Central memory CD4-positive, alpha-beta T cell (primary cell): ENCODE measurements around the gene MTF1.
"Not testable (repeated sequence)": the region's sequence is repeated elsewhere in the genome, so short reads cannot be mapped to it uniquely, and the experiment has no call there.

Experiments used
- DNase-seq: peaks from one replicate; pipeline ENCODE4 v3.0.0; 2022
- total RNA-seq, 3 experiments: gene quantifications; one replicate each; lab custom pipeline; 2026; lab: John Stamatoyannopoulos, UW

MTF1 gene
- 25.1 to 69.3 (median 30.8) reads per million in 3 experiments for total RNA-seq

GRCh38 chr1:37859507-37860345 lies at the start of gene MTF1:
Gene MTF1, minus strand, starts transcription at chr1:37859592. Its CDS starts 1,934 bp downstream, at chr1:37857658.
- peak; percentile 97 for DNase-seq

DNA sequence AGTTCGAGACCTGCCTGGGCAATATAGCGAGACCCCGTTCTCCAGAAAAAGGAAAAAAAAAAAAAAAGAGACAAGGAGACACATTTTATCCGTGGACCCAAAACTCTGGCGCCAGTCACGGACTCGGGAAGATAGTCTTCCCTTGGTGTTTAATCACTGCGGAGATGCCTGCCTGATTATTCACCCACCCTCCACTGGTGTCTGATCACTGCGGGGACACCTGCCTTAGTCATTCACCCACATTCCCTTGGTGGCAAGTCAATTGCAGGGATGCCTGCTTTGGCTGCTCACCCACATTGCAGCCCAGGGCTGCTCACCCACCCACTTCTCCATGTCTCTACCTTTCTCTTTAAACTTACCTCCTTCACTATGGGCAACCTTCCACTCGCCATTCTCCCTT lies 49.1 kb upstream of the MTF1 start:
- not testable (repeated sequence) for DNase-seq

DNA sequence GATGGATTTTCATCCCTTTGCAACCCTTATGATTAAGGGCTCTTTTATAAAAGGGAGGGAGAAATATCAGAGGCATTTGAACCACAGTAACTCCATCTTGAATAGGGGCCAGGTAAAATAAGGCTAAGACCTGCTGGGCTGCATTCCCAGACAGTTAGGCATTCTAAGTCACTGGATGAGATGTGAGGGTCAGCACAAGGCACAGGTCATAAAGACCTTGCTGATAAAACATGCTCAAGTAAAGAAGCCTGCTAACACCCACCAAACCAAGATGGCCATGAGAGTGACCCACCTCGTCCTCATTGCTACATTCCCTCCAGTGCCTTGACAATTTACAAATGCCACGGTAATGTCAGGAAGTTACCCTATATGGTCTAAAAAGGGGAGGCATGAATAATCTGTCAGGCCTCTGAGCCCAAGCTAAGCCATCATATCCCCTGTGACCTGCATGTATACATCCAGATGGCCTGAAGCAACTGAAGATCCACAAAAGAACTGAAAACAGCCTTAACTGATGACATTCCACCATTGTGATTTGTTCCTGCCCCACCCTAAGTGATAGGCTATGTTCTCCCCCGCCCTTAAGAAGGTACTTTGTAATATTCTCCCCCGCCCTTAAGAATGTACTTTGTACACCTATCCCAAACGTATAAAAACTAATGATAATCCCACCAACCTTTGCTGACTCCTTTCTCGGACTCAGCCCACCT lies 48.2 kb upstream of the MTF1 start:
- not testable (repeated sequence) for DNase-seq

DNA sequence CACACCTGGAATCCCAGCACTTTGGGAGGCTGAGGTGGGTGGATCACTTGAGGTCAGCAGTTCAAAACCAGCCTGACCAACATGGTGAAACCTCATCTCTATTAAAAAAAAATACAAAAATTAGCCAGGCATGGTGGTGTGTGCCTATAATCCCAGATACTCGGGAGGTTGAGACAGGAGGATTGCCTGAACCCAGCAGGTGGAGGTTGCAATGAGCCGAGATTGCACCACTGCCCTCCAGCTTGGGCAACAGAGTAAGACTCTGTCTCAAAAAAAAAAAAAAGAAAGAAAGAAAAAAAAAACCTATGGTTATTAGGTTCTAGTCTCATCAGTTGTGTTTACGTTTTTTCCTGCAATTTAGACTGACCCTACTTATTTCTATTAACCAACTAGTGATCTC lies 47.2 kb upstream of the MTF1 start:
- DNase-seq = not testable (repeated sequence)

GRCh38 chr1:37905727-37906126 lies 46.3 kb upstream of the MTF1 start:
- DNase-seq = no peak

- not testable (repeated sequence) for DNase-seq
Observed at GRCh38 chr1:37903921-37904320, 44.5 kb upstream of the MTF1 start.

GRCh38 chr1:37902983-37903382 lies 43.6 kb upstream of the MTF1 start:
- no peak for DNase-seq

- DNase-seq = no peak
Observed at GRCh38 chr1:37901893-37902225, 42.5 kb upstream of the MTF1 start.

DNA sequence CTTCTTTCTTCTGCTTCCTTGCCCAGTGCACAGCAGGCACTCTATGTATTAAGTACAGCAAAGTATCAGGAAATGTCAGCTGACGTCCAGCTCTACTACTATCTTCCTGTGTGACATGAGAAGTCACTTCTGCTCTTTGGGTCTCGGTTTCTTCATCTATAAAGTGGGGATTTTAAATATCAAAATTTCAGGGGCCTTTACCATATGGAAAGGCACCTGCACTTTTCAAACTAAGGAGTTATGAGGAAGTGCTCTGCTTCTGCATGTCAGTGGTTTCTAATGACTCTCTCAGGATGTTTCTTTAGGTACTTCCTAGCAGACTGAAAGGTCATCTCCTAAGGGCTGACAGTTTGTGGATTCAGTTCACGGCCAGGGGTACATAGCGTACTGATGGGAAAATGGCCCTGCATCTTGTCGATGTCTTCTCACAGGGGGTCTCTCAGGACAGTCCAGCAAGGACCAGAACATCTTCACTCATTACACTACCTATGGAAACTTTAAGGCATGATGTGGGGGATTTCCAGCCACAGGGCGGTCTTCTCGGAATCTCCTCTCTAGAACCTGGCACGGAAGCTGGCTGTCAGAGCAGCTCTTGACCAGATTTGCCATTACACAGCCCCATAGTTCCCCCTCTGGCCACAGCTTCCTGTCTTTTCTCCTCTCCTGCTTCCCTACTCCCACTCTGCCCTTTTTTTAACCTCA lies 42.0 kb upstream of the MTF1 start:
- no peak for DNase-seq

- not testable (repeated sequence) for DNase-seq
Observed at GRCh38 chr1:37897563-37897962, 38.2 kb upstream of the MTF1 start.

DNA sequence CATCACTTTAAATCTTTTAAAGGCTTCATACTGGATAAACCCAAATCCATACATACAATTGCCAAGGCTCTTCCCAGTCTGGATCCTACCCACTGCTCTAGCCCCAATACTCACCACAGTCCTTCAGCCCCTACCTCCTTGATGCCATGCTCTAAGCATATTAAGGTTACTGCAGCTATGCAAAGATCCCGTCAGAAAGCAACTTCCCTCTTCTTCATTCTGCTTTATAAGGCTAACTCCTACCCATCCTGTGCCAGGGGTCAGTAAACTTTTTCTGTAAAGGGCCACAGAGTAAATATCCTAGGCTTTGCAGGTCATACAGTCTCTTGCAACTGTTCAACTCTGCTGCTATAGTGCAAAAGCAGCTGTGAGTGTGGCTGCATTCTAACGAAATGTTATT lies 34.3 kb upstream of the MTF1 start:
- DNase-seq = no peak

DNA sequence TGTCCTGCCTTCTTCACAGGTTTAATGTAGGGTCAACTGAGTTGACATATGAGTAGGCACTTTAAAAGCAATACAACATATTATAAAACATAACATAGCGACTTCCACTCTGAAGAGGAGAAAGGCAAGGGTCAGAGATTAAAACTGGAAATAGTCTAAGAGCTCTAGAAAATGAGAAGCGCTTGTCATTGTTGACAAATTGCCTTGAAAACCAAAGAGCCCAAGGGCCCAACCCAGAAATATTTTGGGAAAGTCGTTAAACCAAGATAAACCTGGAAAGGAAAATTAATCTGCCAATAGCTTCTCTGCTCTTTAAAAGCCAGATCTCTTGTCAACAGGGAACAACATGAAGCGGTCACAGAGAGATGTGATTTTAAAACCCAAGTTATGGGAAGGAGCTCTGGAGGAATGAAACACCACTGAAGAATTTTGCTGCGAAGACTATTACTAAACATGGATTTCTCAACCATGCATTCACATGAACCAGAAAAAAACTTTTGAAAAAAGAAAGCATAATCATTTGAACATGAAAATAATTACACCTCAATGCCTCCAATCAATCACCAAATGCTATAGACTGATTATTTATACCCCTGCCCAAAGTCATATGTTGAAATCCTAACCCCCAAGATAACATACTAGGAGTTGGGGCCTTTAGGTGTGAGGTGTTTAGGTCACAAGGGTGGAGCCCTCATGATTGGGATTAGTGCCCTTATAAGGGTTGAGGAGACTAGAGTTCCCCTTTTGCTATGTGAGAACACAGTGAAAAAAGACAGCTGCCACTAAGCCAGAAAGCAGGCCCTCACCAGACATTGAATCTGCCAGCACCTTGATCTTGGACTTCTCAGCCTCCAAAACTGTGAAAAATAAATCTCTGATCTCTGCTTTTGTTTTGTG lies 33.0 kb upstream of the MTF1 start:
- DNase-seq = no peak

GRCh38 chr1:37890378-37891014 lies 31.1 kb upstream of the MTF1 start:
- peak; percentile 24 for DNase-seq

DNA sequence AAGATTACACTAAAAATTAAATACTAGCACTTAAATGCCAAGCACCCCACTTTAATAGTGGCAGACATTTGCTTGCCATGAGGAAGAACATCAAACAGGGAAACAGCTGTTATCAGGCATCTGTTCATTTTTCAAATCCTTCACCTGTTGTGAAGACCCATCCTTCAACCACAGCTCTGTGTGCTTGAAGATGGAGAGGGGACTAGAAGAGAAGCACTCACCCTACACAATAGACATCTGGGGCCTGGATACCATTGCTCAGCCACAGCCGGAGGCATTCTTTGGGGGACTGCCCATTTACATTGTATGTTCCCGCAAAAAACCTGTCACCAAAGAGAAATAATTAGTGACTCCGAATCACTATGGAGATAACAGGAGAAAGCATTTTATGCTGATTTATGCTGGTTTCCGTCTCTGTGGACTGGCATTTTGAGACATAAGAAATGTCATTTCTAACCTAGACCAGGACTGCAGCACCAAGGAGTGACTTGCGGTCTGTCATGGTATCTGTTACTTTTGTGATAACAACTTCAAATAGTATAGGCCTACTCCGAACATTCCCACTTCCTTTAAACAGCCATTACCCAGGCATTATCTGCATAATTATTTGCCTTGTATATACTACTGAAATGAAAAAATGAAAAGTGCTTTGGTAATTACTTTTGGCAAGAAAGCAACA lies 28.8 kb upstream of the MTF1 start:
- DNase-seq = no peak

DNA sequence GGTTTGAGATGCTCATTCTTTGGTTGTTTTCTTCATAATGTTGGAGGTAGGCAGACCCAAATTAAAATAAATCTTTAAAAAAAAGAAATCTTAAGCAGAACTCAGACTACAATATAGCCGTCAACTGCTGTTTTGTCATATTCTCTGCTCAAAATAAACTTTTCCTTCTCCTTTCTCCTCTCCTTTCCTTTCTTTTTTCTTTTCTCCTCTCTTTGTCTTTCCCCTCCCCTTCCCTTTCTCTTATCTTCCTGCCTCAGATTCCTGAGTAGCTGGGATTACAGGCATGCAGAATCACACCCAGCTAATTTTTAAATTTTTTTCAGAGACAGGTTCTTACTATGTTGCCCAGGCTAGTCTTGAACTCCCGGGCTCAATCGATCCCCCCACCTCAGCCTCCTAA lies 24.8 kb upstream of the MTF1 start:
- DNase-seq = no peak

- no peak for DNase-seq
Observed at GRCh38 chr1:37883671-37884070, 24.3 kb upstream of the MTF1 start.

DNA sequence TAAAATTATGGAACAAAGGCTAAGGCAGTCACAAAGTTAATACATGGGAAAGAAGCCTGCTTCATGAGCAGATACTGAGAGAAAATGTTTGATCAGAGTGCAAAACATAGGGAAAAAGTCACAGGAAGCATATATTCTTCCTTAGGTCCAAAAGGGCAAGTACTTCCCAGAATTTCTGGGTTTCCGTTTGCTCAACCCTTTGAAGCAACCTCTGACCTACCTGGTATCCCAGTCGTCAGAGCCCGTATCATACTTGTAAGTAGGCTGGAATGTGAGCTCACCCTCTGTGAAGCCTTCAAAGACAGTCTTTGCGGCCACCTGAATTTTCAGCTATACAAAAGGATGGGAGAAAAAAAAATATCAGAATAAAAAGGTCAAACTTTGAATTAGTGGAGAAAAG lies 20.5 kb upstream of the MTF1 start:
- no peak for DNase-seq

DNA sequence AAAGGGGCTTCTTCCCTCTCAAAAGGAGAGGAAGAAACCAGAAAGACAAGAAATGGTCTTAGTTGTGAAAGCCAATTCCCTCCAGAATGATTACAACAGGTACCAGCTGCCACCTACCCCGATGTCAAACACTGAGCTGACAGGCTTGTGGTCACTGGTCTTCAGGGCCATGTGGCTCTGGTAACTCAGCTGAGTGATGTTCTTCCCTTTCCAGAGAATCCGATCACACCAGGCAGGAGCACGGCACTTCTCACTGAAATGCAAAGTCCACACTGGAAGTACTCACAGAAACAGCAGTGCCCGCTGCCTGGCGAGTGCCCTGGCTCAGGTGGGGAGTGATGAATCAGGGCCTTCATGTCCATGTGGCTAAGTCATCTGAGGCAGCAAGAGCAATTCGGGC lies 18.7 kb upstream of the MTF1 start:
- no peak for DNase-seq

GRCh38 chr1:37875833-37876232 lies 16.4 kb upstream of the MTF1 start:
- DNase-seq = no peak

GRCh38 chr1:37872692-37873091 lies 13.3 kb upstream of the MTF1 start:
- no peak for DNase-seq

- no peak for DNase-seq
Observed at GRCh38 chr1:37868466-37868865, 9.1 kb upstream of the MTF1 start.
